GM12878 (cell line): Measurements from ENCODE around the gene BZW1. TPM values are rescaled to one million over a fixed set of nuclear protein-coding genes. Genes with fewer than 3 reads are reported as not detected.

Experiments
- ATAC-seq: fragments of 200-7000 bp; cut with Tn5 transposase; 3 replicates; pipeline ENCODE4 v1.9.1; 2020; ENCODE audit warnings: mild to moderate bottlenecking, moderate library complexity
- BruUV-seq: library from RNA; stranded (reverse); fragments of 400-500 nt; replicated peaks from 2 replicates; lab custom pipeline; 2021; lab: Mats Ljungman, UMichigan
- CTCF ChIA-PET: fragments of 300-600 bp; sonication (Branson Sonifier 250); formaldehyde crosslinking; extraction: SDS; loops from one replicate; lab custom pipeline; 2021; ENCODE audit warnings: inconsistent platforms; lab: Yijun Ruan, JAX
- POLR2A ChIA-PET: fragments of 350-600 bp; formaldehyde crosslinking; extraction: SDS; loops from one replicate; lab custom pipeline; 2021; ENCODE audit warnings: inconsistent platforms; lab: Charles Lee
- RAD21 ChIA-PET: fragments of 300-600 bp; sonication (Branson Sonifier 250); formaldehyde crosslinking; loops from one replicate; lab custom pipeline; 2023; ENCODE audit warnings: antibody characterized with exemption; ENCODE audit not compliant: unreplicated experiment; lab: Charles Lee
- SMC1A ChIA-PET: fragments of 300-600 bp; sonication (Branson Sonifier 250); formaldehyde crosslinking; loops from one replicate; lab custom pipeline; 2023; ENCODE audit not compliant: unreplicated experiment, uncharacterized antibody; lab: Charles Lee
- DNase-seq: peaks from one replicate; pipeline ENCODE4 v3.0.0-alpha.2; 2011; ENCODE audit warnings: low read depth, low spot score
- FAIRE-seq: peaks from 3 replicates; lab custom pipeline; 2011; peaks lifted over from hg19 to GRCh38; lab: Jason Lieb, UNC
- H2AFZ ChIP-seq: 2 replicates; pipeline ENCODE4 v1.6.0; 2011; ENCODE audit warnings: low read depth, low read length, control low read depth; ENCODE audit not compliant: control insufficient read depth
- H3K27ac ChIP-seq: 2 replicates; pipeline ENCODE4 v1.5.1; 2011; ENCODE audit warnings: control low read depth; ENCODE audit not compliant: control insufficient read depth, insufficient read depth
- H3K27me3 ChIP-seq, 2 experiments: replicated peaks in 1 of 2; 2 replicates each; pipeline versions ENCODE4 v1.6.0 to v1.6.1; 2011; ENCODE audit warnings: low read length in 1 of 2; ENCODE audit not compliant: control insufficient read depth in 2 of 2, insufficient read depth in 2 of 2
- H3K36me3 ChIP-seq, 2 experiments: 2 replicates each; pipeline ENCODE4 v1.5.1; 2011; ENCODE audit warnings: low read length in 1 of 2; ENCODE audit not compliant: control insufficient read depth in 2 of 2, insufficient read depth in 2 of 2
- H3K4me1 ChIP-seq: 2 replicates; pipeline ENCODE4 v1.6.1; 2011; ENCODE audit warnings: mild to moderate bottlenecking, low read length, moderate library complexity, mixed read lengths; ENCODE audit not compliant: control insufficient read depth, insufficient read depth
- H3K4me2 ChIP-seq: 2 replicates; pipeline ENCODE4 v1.6.0; 2011; ENCODE audit warnings: control low read depth; ENCODE audit not compliant: control insufficient read depth, insufficient read depth
- H3K4me3 ChIP-seq: fragments of 200-600 bp; sonication (generic); 2 replicates; pipeline ENCODE4 v1.5.1; 2016
- H3K79me2 ChIP-seq: 2 replicates; pipeline ENCODE4 v1.6.0; 2011; ENCODE audit warnings: low read length; ENCODE audit not compliant: control insufficient read depth, insufficient read depth
- H3K9ac ChIP-seq: 2 replicates; pipeline ENCODE4 v1.8.0; 2011; ENCODE audit warnings: low read length, control low read depth, mixed read lengths; ENCODE audit not compliant: control insufficient read depth, insufficient read depth
- H3K9me3 ChIP-seq: replicated peaks from 3 replicates; pipeline ENCODE4 v1.5.1; 2011; ENCODE audit warnings: mild to moderate bottlenecking, low read length; ENCODE audit not compliant: control insufficient read depth, insufficient read depth
- H4K20me1 ChIP-seq: 2 replicates; pipeline ENCODE4 v1.6.0; 2011; ENCODE audit not compliant: control insufficient read depth, insufficient read depth
- CBX5 ChIP-seq: sonication (generic); IDR thresholded peaks from 2 replicates; pipeline ENCODE4 v1.6.1; 2016; ENCODE audit warnings: low read depth, moderate library complexity, mild to moderate bottlenecking, inconsistent platforms
- DPF2 ChIP-seq: fragments of 450-650 bp; IDR thresholded peaks from 2 replicates; pipeline ENCODE4 v1.6.1; 2017; ENCODE audit warnings: mild to moderate bottlenecking
- EZH2 ChIP-seq: IDR thresholded peaks from 2 replicates; pipeline ENCODE4 v1.6.1; 2012; ENCODE audit warnings: low read depth, mild to moderate bottlenecking, control low read depth, inconsistent platforms, low read length, borderline replicate concordance; ENCODE audit not compliant: control insufficient read depth
- FOXM1 ChIP-seq: IDR thresholded peaks from 2 replicates; pipeline ENCODE4 v1.6.1; 2012; ENCODE audit warnings: low read depth, mild to moderate bottlenecking, inconsistent platforms, low read length, moderate library complexity
- KAT2A ChIP-seq: conservative IDR thresholded peaks from 2 replicates; pipeline ENCODE4 v1.6.1; 2011; ENCODE audit warnings: low read depth, low read length; ENCODE audit not compliant: control insufficient read depth
- NR2C1 ChIP-seq: fragments of 450-650 bp; IDR thresholded peaks from 2 replicates; pipeline ENCODE4 v1.6.1; 2017; ENCODE audit warnings: antibody characterized with exemption, mild to moderate bottlenecking, moderate library complexity
- PAX5 ChIP-seq: IDR thresholded peaks from 2 replicates; pipeline ENCODE4 v1.6.1; 2011; ENCODE audit warnings: low read depth, low read length, borderline replicate concordance
- SUZ12 ChIP-seq: fragments of 200-600 bp; sonication (generic); IDR thresholded peaks from one replicate; pipeline ENCODE4 v1.6.1; 2018; ENCODE audit warnings: antibody characterized with exemption, mild to moderate bottlenecking; ENCODE audit not compliant: unreplicated experiment
- TARDBP ChIP-seq: IDR thresholded peaks from 2 replicates; pipeline ENCODE4 v1.6.1; 2016; ENCODE audit warnings: borderline replicate concordance
- ZNF207 ChIP-seq: fragments of 450-650 bp; IDR thresholded peaks from 2 replicates; pipeline ENCODE4 v1.6.1; 2014; ENCODE audit warnings: antibody characterized with exemption, mild to moderate bottlenecking, borderline replicate concordance
- in situ Hi-C: fragments of 300-500 bp; cut with MboI; formaldehyde crosslinking; loops from 9 replicates; pipeline ENCODE4 v1.14.3; 2018; ENCODE audit warnings: mixed read lengths
- intact Hi-C: fragments of 100-400 bp; cut with micrococcal nuclease; formaldehyde crosslinking; loops from one replicate; pipeline ENCODE4 v1.14.2; 2022; ENCODE audit not compliant: unreplicated experiment
- polyA plus RNA-seq, 11 experiments: library from polyadenylated mRNA; depleted of rRNA in 4 of 11; unstranded in 6 of 11; stranded (reverse) in 5 of 11; fragments of >200 nt; fragmentation: Nextera tagmentation in 4 of 11; fragmentation: Illumina TruSeq in 1 of 11; extraction: Ambion mirVana in 4 of 11; extraction: Trizol in 1 of 11; gene quantifications; 1 replicate in 1 of 11; 2 replicates in 10 of 11; pipeline versions ENCODE4 v1.2.1 to v1.2.3, GENCODE V29; 2011 to 2016; ENCODE audit warnings: inconsistent platforms in 2 of 11, missing spikeins in 2 of 11, low read depth in 1 of 11
- total RNA-seq, 4 experiments: library from RNA; depleted of rRNA in 3 of 4; stranded (reverse); fragments of >200 nt in 3 of 4; fragmentation: Illumina TruSeq in 1 of 4; extraction: Trizol in 1 of 4; gene quantifications; 2 replicates each; pipeline versions ENCODE4 v1.2.1 to v1.2.3, GENCODE V29; 2013 to 2021
- TF ChIP-seq, protein P1 (sequence below), 3 experiments: IDR thresholded peaks in 2 of 3; conservative IDR thresholded peaks in 1 of 3; 2 replicates each; pipeline ENCODE4 v1.5.1; 2011; ENCODE audit warnings: low read depth in 3 of 3, low read length in 3 of 3, mild to moderate bottlenecking in 3 of 3, control low read depth in 2 of 3, moderate library complexity in 2 of 3, inconsistent platforms in 1 of 3, mixed read lengths in 1 of 3; ENCODE audit not compliant: control insufficient read depth in 2 of 3, insufficient read depth in 1 of 3; ENCODE audit errors: extremely low read depth in 1 of 3
- TF ChIP-seq, protein P2 (sequence below): IDR thresholded peaks from 2 replicates; pipeline ENCODE4 v1.6.1; 2012; ENCODE audit warnings: mild to moderate bottlenecking, low read depth, low read length

The BZW1 gene
- total and polyA plus RNA-seq, 10 of the 15 experiments (the other 5 are each of a cell fraction or from before 2014, with no cell fraction given): 186 to 349 (median 269) TPM

DNA sequence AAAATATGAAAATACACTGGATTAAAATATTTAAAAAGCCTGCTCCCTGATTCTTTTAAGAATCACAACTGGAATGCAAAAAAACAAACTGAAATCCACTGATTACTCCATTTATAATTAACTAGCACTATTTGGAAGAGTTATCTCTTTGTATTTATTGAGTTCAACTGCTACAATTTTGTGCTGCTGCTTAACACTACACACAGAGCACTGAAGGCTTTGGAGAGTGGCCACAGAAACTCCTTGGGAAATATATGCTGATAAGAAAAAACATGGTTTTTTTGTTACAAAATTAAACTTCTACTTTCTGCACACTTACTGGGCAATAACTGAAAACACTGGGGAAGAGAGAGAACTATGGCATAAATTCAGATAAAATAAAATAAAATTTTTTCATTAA lies 19.8 kb upstream of the BZW1 start:
- ATAC-seq: no peak
- no peak for DNase-seq
- in situ Hi-C loops: no loop called here
- Histone ChIP-seq H3K27me3 (no peaks in the 10 kb centered on the region; a peak in 2 of 4 replicates), H3K79me2 (no peaks in the 10 kb centered on the region), H4K20me1 (no peaks in the 10 kb centered on the region), H3K9ac (no peak overlapping the region), H2AFZ (no peak overlapping the region), H3K4me2 (no peak overlapping the region), H3K27ac (no peak overlapping the region), H3K4me1 (no peaks in the 10 kb centered on the region), H3K9me3 (no peaks in the 10 kb centered on the region), H3K4me3 (no peak overlapping the region), H3K36me3 (no peaks in the 10 kb centered on the region)
- intact Hi-C loops: no loop called here
- POLR2A ChIA-PET: no interaction called here
- SMC1A ChIA-PET: no interaction called here
- no TSS peak for BruUV-seq
- no peak for FAIRE-seq
- RAD21 ChIA-PET: no interaction called here
- CTCF ChIA-PET: no interaction called here
- TF ChIP-seq FOXM1 (no peak), DPF2 (no peak), ZNF207 (no peak), PAX5 (no peak), SUZ12 (no peak), CBX5 (no peak), TARDBP (no peak), NR2C1 (no peak), EZH2 (no peak), KAT2A (no peak)
- TF ChIP-seq, protein P1, sequence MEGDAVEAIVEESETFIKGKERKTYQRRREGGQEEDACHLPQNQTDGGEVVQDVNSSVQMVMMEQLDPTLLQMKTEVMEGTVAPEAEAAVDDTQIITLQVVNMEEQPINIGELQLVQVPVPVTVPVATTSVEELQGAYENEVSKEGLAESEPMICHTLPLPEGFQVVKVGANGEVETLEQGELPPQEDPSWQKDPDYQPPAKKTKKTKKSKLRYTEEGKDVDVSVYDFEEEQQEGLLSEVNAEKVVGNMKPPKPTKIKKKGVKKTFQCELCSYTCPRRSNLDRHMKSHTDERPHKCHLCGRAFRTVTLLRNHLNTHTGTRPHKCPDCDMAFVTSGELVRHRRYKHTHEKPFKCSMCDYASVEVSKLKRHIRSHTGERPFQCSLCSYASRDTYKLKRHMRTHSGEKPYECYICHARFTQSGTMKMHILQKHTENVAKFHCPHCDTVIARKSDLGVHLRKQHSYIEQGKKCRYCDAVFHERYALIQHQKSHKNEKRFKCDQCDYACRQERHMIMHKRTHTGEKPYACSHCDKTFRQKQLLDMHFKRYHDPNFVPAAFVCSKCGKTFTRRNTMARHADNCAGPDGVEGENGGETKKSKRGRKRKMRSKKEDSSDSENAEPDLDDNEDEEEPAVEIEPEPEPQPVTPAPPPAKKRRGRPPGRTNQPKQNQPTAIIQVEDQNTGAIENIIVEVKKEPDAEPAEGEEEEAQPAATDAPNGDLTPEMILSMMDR (IDR thresholded peaks at IDR 0.05 in 2 of 3, conservative IDR thresholded peaks at IDR 0.05 in 1 of 3; ENCODE audit: control insufficient read depth in 2 of 3, extremely low read depth in 1 of 3, insufficient read depth in 1 of 3, low read depth in 3 of 3, low read length in 3 of 3): no peak
- TF ChIP-seq, protein P2, sequence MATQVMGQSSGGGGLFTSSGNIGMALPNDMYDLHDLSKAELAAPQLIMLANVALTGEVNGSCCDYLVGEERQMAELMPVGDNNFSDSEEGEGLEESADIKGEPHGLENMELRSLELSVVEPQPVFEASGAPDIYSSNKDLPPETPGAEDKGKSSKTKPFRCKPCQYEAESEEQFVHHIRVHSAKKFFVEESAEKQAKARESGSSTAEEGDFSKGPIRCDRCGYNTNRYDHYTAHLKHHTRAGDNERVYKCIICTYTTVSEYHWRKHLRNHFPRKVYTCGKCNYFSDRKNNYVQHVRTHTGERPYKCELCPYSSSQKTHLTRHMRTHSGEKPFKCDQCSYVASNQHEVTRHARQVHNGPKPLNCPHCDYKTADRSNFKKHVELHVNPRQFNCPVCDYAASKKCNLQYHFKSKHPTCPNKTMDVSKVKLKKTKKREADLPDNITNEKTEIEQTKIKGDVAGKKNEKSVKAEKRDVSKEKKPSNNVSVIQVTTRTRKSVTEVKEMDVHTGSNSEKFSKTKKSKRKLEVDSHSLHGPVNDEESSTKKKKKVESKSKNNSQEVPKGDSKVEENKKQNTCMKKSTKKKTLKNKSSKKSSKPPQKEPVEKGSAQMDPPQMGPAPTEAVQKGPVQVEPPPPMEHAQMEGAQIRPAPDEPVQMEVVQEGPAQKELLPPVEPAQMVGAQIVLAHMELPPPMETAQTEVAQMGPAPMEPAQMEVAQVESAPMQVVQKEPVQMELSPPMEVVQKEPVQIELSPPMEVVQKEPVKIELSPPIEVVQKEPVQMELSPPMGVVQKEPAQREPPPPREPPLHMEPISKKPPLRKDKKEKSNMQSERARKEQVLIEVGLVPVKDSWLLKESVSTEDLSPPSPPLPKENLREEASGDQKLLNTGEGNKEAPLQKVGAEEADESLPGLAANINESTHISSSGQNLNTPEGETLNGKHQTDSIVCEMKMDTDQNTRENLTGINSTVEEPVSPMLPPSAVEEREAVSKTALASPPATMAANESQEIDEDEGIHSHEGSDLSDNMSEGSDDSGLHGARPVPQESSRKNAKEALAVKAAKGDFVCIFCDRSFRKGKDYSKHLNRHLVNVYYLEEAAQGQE: no peak
